GM18907 (cell line): ENCODE measurements around the gene RNF6.
"Not testable (repeated sequence)": the region's sequence is repeated elsewhere in the genome, so short reads cannot be mapped to it uniquely, and the experiment has no call there.

Experiments
- ATAC-seq: cut with Tn5 transposase; IDR thresholded peaks from one replicate; pipeline ENCODE4 v1.9.1; 2021; ENCODE audit warnings: mild to moderate bottlenecking, moderate library complexity; ENCODE audit not compliant: unreplicated experiment

RNF6 gene

GRCh38 chr13:26221721-26222519 lies at the start of gene RNF6:
Gene RNF6 (minus strand): TSS chr13:26222314. CDS start chr13:26219649, 2,665 bp downstream.
- ATAC-seq: peak; percentile 98

DNA sequence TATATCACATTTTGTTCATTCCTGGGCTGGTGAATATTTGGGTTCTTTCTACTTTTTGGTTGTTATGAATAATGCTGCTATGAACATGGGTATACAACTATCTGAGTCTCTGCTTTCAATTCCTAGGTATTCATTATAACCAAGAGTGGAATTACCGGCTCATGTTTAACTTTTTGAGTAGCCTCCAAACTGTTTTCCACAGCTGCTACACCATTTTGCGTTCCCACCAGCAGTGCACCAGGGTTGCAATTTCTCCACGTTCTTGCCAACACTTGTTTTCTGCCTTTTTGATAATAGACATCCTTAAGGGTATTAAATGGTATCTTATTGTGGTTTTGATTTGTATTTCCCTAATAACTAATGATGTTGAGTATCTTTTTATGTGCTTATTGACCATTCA lies 48.6 kb upstream of the RNF6 start:
- no peak for ATAC-seq

DNA sequence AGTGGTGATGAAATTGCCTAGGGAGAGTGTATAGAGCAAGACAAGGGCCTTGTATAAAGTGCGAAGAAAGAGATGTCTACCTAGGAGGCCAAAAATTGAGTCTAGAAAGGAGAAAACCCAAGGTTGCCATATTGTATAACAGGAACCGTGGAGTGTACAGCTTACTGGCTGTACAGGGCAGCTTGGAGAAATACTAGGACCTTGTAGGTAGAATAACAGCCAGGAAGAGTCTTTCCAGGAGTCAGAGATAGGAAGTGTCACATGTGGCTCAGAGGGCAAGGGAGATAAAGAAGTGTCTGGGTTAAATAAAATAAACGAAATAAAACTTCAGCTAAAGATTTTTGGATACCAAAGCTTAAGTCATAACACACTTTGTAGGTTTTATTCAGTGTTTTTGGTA lies 44.2 kb upstream of the RNF6 start:
- no peak for ATAC-seq

DNA sequence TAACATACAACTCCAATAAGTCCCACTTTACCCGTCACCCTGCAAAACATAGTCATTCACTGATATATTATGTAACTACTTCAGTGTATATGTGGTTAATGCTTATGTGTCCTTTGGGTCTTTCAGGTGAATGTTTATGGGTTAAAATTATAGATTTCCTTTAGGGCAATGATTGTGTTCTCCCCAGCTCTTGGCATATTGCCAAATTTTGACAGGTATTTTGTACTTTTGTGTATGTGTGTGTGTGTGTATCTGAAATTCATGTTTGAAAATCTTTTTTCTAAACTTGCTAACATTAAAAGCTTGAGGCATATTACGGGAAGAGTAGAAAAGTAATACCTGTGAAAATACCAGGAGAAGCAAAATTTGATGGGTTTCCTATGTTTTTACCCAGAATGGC lies 40.0 kb upstream of the RNF6 start:
- ATAC-seq: no peak

- ATAC-seq: no peak
These were observed 37.5 kb upstream of the RNF6 start for GRCh38 chr13:26259634-26260033.

- ATAC-seq: no peak
These were observed 34.9 kb upstream of the RNF6 start for GRCh38 chr13:26257049-26257448.

- ATAC-seq: no peak
These were observed 33.7 kb upstream of the RNF6 start for GRCh38 chr13:26255691-26256277.

DNA sequence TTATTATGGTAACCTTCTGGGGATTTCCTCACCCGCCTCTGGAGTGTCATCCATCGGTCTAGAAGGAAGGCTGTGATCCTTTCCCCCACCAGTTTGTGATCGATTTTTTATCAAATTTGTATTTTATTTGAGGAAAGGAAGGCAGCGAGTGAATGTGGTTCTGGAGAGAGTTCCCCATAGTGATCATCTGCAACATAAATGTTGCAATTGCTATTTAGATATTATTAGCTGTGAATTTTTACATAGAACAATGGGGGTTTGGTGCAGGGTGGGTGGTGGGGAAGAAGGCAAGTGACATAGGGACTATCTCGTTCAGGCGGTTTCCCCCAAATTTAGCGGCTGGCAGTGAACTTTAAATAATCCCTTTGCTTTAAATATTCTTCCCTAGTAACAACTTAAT lies 33.0 kb upstream of the RNF6 start:
- ATAC-seq: no peak

- peak; percentile 36 for ATAC-seq
These were observed 32.5 kb upstream of the RNF6 start for GRCh38 chr13:26254583-26255111.

GRCh38 chr13:26253787-26254582 lies 31.9 kb upstream of the RNF6 start, which contains the start of gene CDK8:
Gene CDK8 (plus strand): TSS chr13:26254129. CDS start chr13:26254642, 513 bp downstream.
- peak; percentile 92 for ATAC-seq

- no peak for ATAC-seq
These were observed 31.2 kb upstream of the RNF6 start for GRCh38 chr13:26253262-26253786.

- ATAC-seq: not testable (repeated sequence)
These were observed 29.9 kb upstream of the RNF6 start for GRCh38 chr13:26252006-26252405.

- ATAC-seq: no peak
These were observed 27.4 kb upstream of the RNF6 start for GRCh38 chr13:26249551-26249950.

DNA sequence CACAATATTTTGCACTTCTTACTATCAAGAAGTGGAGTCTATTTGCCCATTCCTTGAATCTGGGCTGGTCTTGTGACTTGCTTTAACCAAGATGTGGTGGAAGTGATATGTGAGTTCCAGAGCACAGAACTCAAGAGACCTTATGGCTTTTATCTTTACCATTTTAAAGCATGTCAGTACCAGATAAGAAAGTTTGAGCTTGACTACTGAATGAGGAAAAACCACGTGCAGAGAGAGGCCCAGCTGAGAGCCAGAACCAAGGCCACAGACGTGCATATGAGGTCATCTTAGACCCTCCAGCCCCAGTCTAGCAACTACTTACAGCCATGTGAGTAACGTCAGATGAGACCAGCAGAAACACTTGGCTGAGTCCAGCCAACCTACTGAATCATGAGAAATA lies 25.5 kb upstream of the RNF6 start:
- no peak for ATAC-seq

DNA sequence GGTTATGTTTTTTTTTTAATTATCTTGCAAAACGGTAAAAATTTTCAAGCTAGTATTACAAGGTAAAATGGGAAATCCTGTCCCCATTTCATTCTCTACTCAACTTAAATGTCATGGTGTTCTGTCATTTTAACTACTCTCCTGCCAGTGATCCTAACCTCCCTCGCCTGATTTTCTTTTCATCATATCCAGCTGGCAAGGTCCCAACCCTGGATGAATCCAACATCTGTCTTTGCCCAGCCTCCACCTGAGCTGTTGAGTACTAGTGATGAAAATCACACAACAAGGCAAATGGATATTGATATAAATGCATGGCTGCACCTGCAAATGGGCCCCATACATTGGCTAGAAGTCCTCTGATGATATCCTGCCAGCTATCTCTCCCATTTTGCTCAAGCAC lies 24.9 kb upstream of the RNF6 start:
- no peak for ATAC-seq

DNA sequence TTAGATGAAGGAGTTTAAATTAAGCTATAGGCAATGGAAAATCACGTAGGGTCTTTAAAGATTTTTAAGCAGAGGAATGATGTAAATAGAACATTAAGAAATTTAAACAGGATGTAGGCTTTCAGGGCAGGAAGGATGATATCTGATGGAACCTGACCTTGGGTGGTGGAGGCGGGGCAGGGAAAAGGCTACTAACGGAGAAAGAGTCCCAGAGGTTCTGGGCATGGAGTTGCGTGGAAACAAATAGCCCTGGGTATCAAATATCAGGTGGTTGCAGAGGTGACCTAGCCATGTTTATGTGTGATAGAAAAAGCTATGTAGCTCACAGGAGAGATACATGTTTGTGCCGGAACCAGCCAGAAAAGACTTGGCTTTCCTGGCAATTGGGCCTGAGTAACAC lies 24.0 kb upstream of the RNF6 start:
- ATAC-seq: no peak

GRCh38 chr13:26236296-26236695 lies 14.2 kb upstream of the RNF6 start:
- ATAC-seq: no peak

- ATAC-seq: no peak
These were observed 8.6 kb upstream of the RNF6 start for GRCh38 chr13:26230703-26231102.

- no peak for ATAC-seq
These were observed 7.0 kb upstream of the RNF6 start for GRCh38 chr13:26229080-26229615.

- ATAC-seq: no peak
These were observed 6.0 kb upstream of the RNF6 start for GRCh38 chr13:26228096-26228495.
